Cardiac fibroblast (primary cell): ENCODE data around the gene MRE11.
"Not testable (repeated sequence)": the region's sequence is repeated elsewhere in the genome, so short reads cannot be mapped to it uniquely, and the experiment has no call there.

Experiments used
- DNase-seq, 2 donors: peaks; one replicate each; pipeline versions ENCODE4 v3.0.0 to v3.0.0-alpha.2; 2010; ENCODE audit warnings: low read depth in 2 of 2
- H3K4me3 ChIP-seq, 2 donors: replicated peaks in 1 of 2; 1 replicate in 1 of 2; 2 replicates in 1 of 2; pipeline ENCODE4 v1.5.1; 2011; ENCODE audit warnings: low read depth in 2 of 2, low read length in 2 of 2, mild to moderate bottlenecking in 2 of 2, moderate library complexity in 1 of 2
- CTCF ChIP-seq: IDR thresholded peaks from one replicate; pipeline ENCODE4 v1.5.1; 2011; ENCODE audit warnings: low read depth, mild to moderate bottlenecking, low read length, inconsistent platforms

The MRE11 gene

GRCh38 chr11:94507485-94507884 is 13.8 kb upstream of the MRE11 start:
- TF ChIP-seq CTCF, result no peak
- H3K4me3 ChIP-seq, result no peak overlapping the region
- DNase-seq, result peak in 1 of 2 donors; percentile 42

- H3K4me3 ChIP-seq, DNase-seq: not testable (repeated sequence)
These were observed 12.9 kb upstream of the MRE11 start for GRCh38 chr11:94506513-94506912.

- H3K4me3 ChIP-seq, result no peak overlapping the region
- peak; percentile 65 to 81 for DNase-seq
- peak; percentile 53 for TF ChIP-seq CTCF
These were observed 11.1 kb upstream of the MRE11 start for GRCh38 chr11:94504689-94505293.

GRCh38 chr11:94501522-94501921 is 7.9 kb upstream of the MRE11 start:
- no peak for TF ChIP-seq CTCF
- no peak for DNase-seq
- H3K4me3 ChIP-seq, result no peak overlapping the region

- DNase-seq, result no peak
- no peak overlapping the region for H3K4me3 ChIP-seq
- TF ChIP-seq CTCF, result no peak
These were observed 6.5 kb upstream of the MRE11 start for GRCh38 chr11:94500181-94500580.

GRCh38 chr11:94494126-94494680 is 559 bp upstream of the MRE11 start:
- DNase-seq, result peak; percentile 10 to 28
- H3K4me3 ChIP-seq, result peak overlapping the region; percentile 88 to 93
- no peak for TF ChIP-seq CTCF

GRCh38 chr11:94486068-94486467 is 7.6 kb downstream of the MRE11 start:
- DNase-seq, result no peak
- TF ChIP-seq CTCF, result no peak
- no peak overlapping the region for H3K4me3 ChIP-seq
